Naive thymus-derived CD8-positive, alpha-beta T cell (primary cell): ENCODE results near the gene MRPL22. TPM values are rescaled to one million over a fixed set of nuclear protein-coding genes. Genes with fewer than 3 reads are reported as not detected.

ENCODE experiments used
- ATAC-seq, 2 donors: fragments of 150-1000 bp; cut with Tn5 transposase in 1 of 2; sonication (Bioruptor Pico), chemical (Tn5 transposase) in 1 of 2; 1 replicate in 1 of 2; 2 replicates in 1 of 2; pipeline ENCODE4 v1.10.0; 2021; ENCODE audit warnings: mild to moderate bottlenecking in 2 of 2, moderate library complexity in 2 of 2
- POLR2A ChIA-PET: fragments of 350-600 bp; sonication (Branson Sonifier 250); formaldehyde crosslinking; loops from one replicate; lab custom pipeline; 2021; ENCODE audit warnings: antibody characterized with exemption; lab: Charles Lee
- DNase-seq, 10 donors: peaks; one replicate each; pipeline versions ENCODE4 v3.0.0 to v3.0.0-alpha.2; 2020 to 2022
- H3K27ac Mint-ChIP-seq, 10 donors: one replicate each; pipeline ENCODE4 v1.8.0; 2020 to 2022; ENCODE audit warnings: mild to moderate bottlenecking in 10 of 10, mixed read lengths in 10 of 10, moderate library complexity in 4 of 10, inconsistent platforms in 1 of 10
- H3K27me3 Mint-ChIP-seq, 5 donors: one replicate each; pipeline ENCODE4 v1.8.0; 2021 to 2022; ENCODE audit warnings: mixed read lengths in 5 of 5
- H3K36me3 Mint-ChIP-seq, 3 donors: one replicate each; pipeline ENCODE4 v1.8.0; 2020 to 2022; ENCODE audit warnings: mixed read lengths in 3 of 3, mild to moderate bottlenecking in 2 of 3, inconsistent platforms in 1 of 3
- H3K4me1 Mint-ChIP-seq, 4 donors: one replicate each; pipeline ENCODE4 v1.8.0; 2021 to 2022; ENCODE audit warnings: mixed read lengths in 4 of 4
- H3K4me3 Mint-ChIP-seq, 10 donors: one replicate each; pipeline ENCODE4 v1.8.0; 2020 to 2022; ENCODE audit warnings: mild to moderate bottlenecking in 10 of 10, mixed read lengths in 10 of 10, moderate library complexity in 6 of 10, inconsistent platforms in 1 of 10
- H3K9me3 Mint-ChIP-seq, 9 donors: one replicate each; pipeline ENCODE4 v1.8.0; 2020 to 2022; ENCODE audit warnings: mixed read lengths in 9 of 9, mild to moderate bottlenecking in 3 of 9, inconsistent platforms in 1 of 9, moderate library complexity in 1 of 9
- polyA plus RNA-seq, 3 donors: library from polyadenylated mRNA; unstranded; fragments of 300-500 nt; fragmentation: Illumina TruSeq; gene quantifications; one replicate each; pipeline ENCODE4 v1.2.3, GENCODE V29; 2021
- total RNA-seq, 8 experiments: library from RNA in 2 of 8; stranded (reverse) in 2 of 8; gene quantifications; one replicate each; pipeline ENCODE4 v1.2.3 and lab custom pipeline; 2021 to 2026

Gene MRPL22
- total and polyA plus RNA-seq, 5 experiments from 2014 or later = 25.6 to 108 (median 71.8) TPM

DNA sequence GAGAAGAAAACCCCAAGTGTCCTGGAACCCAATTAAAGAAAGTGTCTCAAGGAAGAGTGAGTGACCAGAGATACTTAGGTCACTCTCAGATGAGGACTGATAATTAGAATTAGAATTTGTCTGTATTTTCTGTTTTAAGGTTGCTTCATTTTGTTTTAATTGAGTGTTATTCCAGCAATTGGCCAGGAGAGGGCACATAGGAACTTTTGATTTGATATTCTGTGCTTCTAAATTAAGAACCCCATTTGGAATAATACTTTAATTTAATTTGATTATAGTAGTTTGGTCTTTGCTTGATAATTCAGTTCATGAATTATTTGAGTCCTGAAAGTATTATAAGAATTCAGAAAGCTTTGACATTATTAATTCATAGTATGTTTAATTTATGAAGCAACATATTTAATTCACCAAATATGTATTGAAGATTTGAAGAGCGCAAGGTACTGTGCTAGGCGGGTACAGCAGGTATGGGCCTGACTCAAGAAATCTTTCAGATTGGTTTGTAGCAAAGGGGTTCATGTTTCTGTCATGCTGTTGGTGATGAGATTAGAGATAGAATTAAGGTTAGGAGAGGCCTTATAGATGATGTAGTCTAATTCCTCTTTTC, 4.9 kb downstream of the MRPL22 start:
- DNase-seq (peak in 3 of 10 donors; percentile 11 to 27 (median 21)), ATAC-seq (no peak)
- POLR2A ChIA-PET = no interaction called here
- Mint-ChIP-seq H3K36me3 (peaks cover 0 to 36% (median 0%) of the 10 kb centered on the region in 3 donors), H3K9me3 (no peaks in the 10 kb centered on the region), H3K4me3 (no peak overlapping the region), H3K4me1 (peaks cover 32 to 59% (median 55%) of the 10 kb centered on the region in 4 donors), H3K27ac (no peak overlapping the region), H3K27me3 (peaks cover 0 to 3% (median 0%) of the 10 kb centered on the region in 5 donors)

GRCh38 chr5:154947778-154948177, 6.9 kb downstream of the MRPL22 start:
- no peaks in the 10 kb centered on the region for H3K9me3 Mint-ChIP-seq
- POLR2A ChIA-PET = no interaction called here
- H3K4me3 Mint-ChIP-seq = no peak overlapping the region
- H3K4me1 Mint-ChIP-seq = peaks cover 24 to 47% (median 41%) of the 10 kb centered on the region in 4 donors
- H3K27me3 Mint-ChIP-seq = no peaks in the 10 kb centered on the region
- no peak for ATAC-seq
- H3K36me3 Mint-ChIP-seq = peaks cover 0 to 49% (median 2%) of the 10 kb centered on the region in 3 donors
- no peak overlapping the region for H3K27ac Mint-ChIP-seq
- no peak for DNase-seq

- Mint-ChIP-seq H3K9me3 (no peaks in the 10 kb centered on the region), H3K36me3 (peaks cover 0 to 47% (median 2%) of the 10 kb centered on the region in 3 donors), H3K27ac (no peak overlapping the region), H3K4me1 (peaks cover 22 to 42% (median 36%) of the 10 kb centered on the region in 4 donors), H3K4me3 (no peak overlapping the region), H3K27me3 (no peaks in the 10 kb centered on the region)
- DNase-seq (no peak), ATAC-seq (no peak)
- POLR2A ChIA-PET = no interaction called here
These were observed 7.4 kb downstream of the MRPL22 start for GRCh38 chr5:154948313-154948712.

- Mint-ChIP-seq H3K4me3 (no peak overlapping the region), H3K4me1 (peaks cover 24 to 42% (median 35%) of the 10 kb centered on the region in 4 donors), H3K36me3 (peaks cover 0 to 52% (median 2%) of the 10 kb centered on the region in 3 donors), H3K27me3 (no peaks in the 10 kb centered on the region), H3K27ac (peak overlapping the region in 1 of 10 donors; percentile 70), H3K9me3 (no peaks in the 10 kb centered on the region)
- ATAC-seq (no peak), DNase-seq (no peak)
- POLR2A ChIA-PET = no interaction called here
These were observed 8.9 kb downstream of the MRPL22 start for GRCh38 chr5:154949781-154950180.

GRCh38 chr5:154956712-154957111, 15.8 kb downstream of the MRPL22 start:
- H3K4me3 Mint-ChIP-seq = no peak overlapping the region
- no peaks in the 10 kb centered on the region for H3K27me3 Mint-ChIP-seq
- H3K36me3 Mint-ChIP-seq = peaks cover 0 to 71% (median 20%) of the 10 kb centered on the region in 3 donors
- H3K4me1 Mint-ChIP-seq = peaks cover 0 to 4% (median 2%) of the 10 kb centered on the region in 4 donors
- DNase-seq (no peak), ATAC-seq (no peak)
- POLR2A ChIA-PET = no interaction called here
- H3K9me3 Mint-ChIP-seq = no peaks in the 10 kb centered on the region
- H3K27ac Mint-ChIP-seq = no peak overlapping the region

DNA sequence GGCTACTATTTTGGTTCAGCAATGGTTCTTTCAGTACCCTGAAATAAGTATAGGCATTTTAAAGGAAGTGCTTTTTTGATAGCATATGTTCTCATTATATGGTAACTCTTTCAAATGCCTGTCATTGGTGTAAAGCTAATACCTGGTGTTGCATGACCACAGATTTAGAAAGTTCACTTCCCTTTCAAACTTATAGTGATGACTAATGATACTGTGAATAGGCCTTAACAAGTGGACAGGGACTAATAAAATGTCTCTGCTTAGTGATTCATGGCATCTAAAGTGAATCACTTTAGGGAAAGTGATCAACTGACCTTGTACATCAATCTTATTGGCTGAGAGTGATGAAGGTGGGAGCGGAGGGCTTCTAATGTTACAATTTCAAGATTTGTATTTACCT, 21.6 kb downstream of the MRPL22 start:
- no peaks in the 10 kb centered on the region for H3K9me3 Mint-ChIP-seq
- H3K27me3 Mint-ChIP-seq = no peaks in the 10 kb centered on the region
- ATAC-seq (no peak), DNase-seq (no peak)
- peaks cover 7 to 86% (median 25%) of the 10 kb centered on the region in 3 donors for H3K36me3 Mint-ChIP-seq
- POLR2A ChIA-PET = no interaction called here
- no peak overlapping the region for H3K4me3 Mint-ChIP-seq
- no peak overlapping the region for H3K27ac Mint-ChIP-seq
- peaks cover 2 to 12% (median 4%) of the 10 kb centered on the region in 4 donors for H3K4me1 Mint-ChIP-seq

DNA sequence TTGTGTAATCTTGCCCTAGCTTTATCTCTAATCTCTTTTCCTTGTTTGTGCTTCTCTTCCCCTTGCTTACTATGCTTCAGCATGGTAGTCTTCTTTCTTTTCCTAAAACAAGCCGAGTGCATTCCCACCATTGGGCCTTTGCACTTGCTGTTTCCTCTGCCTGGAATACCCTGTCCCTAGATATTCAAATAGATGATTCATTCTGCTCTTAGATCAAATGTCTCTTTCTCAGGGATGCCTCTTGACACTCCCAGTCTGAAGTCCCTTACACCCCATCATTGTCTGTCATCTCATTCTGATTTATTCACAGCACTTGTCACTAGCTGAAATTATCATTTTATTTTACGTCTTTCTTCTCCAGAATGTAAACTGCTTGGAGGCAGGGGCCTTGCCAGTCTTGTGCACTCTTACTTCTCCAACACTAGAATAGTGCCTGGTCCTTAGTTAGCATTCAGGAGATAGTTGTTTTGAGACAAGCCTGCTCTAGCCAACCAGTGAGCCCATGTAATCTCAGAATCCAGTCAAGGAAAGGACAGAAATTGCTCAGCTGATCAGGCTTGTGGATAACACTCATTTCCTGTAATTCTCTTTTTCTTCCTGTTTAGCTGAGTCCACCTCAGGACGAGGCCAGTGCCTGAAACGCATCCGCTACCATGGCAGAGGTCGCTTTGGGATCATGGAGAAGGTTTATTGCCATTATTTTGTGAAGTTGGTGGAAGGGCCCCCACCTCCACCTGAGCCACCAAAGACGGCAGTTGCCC, 25.4 kb downstream of the MRPL22 start:
- ATAC-seq = no peak
- Mint-ChIP-seq H3K27me3 (no peaks in the 10 kb centered on the region), H3K9me3 (no peaks in the 10 kb centered on the region), H3K36me3 (peaks cover 7 to 81% (median 22%) of the 10 kb centered on the region in 3 donors), H3K4me1 (peaks cover 2 to 12% (median 4%) of the 10 kb centered on the region in 4 donors), H3K27ac (no peak overlapping the region), H3K4me3 (no peak overlapping the region)
- POLR2A ChIA-PET = no interaction called here
- DNase-seq = no peak

- H3K27me3 Mint-ChIP-seq = no peaks in the 10 kb centered on the region
- no peak overlapping the region for H3K4me3 Mint-ChIP-seq
- ATAC-seq (no peak), DNase-seq (no peak)
- POLR2A ChIA-PET = no interaction called here
- H3K4me1 Mint-ChIP-seq = peaks cover 2 to 12% (median 4%) of the 10 kb centered on the region in 4 donors
- H3K27ac Mint-ChIP-seq = no peak overlapping the region
- H3K9me3 Mint-ChIP-seq = no peaks in the 10 kb centered on the region
- peaks cover 7 to 75% (median 22%) of the 10 kb centered on the region in 3 donors for H3K36me3 Mint-ChIP-seq
These were observed 26.0 kb downstream of the MRPL22 start for GRCh38 chr5:154966874-154967273.

DNA sequence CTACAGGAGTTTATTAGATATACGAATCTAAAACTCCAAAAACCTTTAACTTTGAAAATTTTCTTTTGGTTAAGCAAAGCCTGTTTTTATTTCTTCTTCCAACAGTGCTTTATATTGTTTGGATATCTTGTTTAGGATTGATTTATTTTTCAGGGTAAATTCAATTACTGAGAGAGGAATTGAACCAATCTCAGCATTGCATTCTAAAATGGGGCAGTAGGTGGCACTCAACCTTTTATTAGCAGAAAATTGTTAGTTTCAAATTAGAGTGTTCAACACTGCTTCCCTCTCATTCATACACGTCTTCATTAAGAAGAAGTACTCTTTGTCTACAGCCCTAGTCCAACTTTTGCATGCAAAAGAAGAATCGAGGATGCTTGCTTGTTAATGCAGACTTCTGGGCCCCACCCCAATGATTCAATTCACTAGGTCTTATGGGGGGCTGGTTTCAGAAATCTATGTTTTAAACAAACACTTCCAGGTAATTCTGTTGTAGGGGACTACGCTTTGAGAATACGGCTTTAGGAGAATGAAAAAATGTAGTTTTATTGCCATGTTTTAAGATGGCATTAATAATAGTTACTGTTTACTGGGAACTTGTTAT, 26.6 kb downstream of the MRPL22 start:
- H3K36me3 Mint-ChIP-seq = peaks cover 7 to 73% (median 22%) of the 10 kb centered on the region in 3 donors
- no peak for DNase-seq
- H3K4me1 Mint-ChIP-seq = peaks cover 2 to 12% (median 4%) of the 10 kb centered on the region in 4 donors
- no peaks in the 10 kb centered on the region for H3K9me3 Mint-ChIP-seq
- no peak for ATAC-seq
- H3K4me3 Mint-ChIP-seq = no peak overlapping the region
- H3K27ac Mint-ChIP-seq = no peak overlapping the region
- POLR2A ChIA-PET = no interaction called here
- no peaks in the 10 kb centered on the region for H3K27me3 Mint-ChIP-seq

GRCh38 chr5:154968953-154969352, 28.1 kb downstream of the MRPL22 start:
- DNase-seq = no peak
- peaks cover 6 to 61% (median 22%) of the 10 kb centered on the region in 3 donors for H3K36me3 Mint-ChIP-seq
- H3K4me1 Mint-ChIP-seq = peaks cover 0 to 8% (median under 1%) of the 10 kb centered on the region in 4 donors
- no peak overlapping the region for H3K4me3 Mint-ChIP-seq
- POLR2A ChIA-PET = no interaction called here
- H3K27ac Mint-ChIP-seq = no peak overlapping the region
- no peaks in the 10 kb centered on the region for H3K27me3 Mint-ChIP-seq
- no peak for ATAC-seq
- no peaks in the 10 kb centered on the region for H3K9me3 Mint-ChIP-seq

GRCh38 chr5:154970759-154971158, 29.9 kb downstream of the MRPL22 start:
- ATAC-seq (no peak), DNase-seq (no peak)
- Mint-ChIP-seq H3K4me1 (peaks cover 0 to 3% (median 0%) of the 10 kb centered on the region in 4 donors), H3K4me3 (no peak overlapping the region), H3K9me3 (peaks cover 0 to 1% (median 0%) of the 10 kb centered on the region in 9 donors), H3K27ac (peak overlapping the region in 1 of 10 donors; percentile 70), H3K36me3 (peaks cover 3 to 43% (median 19%) of the 10 kb centered on the region in 3 donors), H3K27me3 (no peaks in the 10 kb centered on the region)
- POLR2A ChIA-PET = no interaction called here

DNA sequence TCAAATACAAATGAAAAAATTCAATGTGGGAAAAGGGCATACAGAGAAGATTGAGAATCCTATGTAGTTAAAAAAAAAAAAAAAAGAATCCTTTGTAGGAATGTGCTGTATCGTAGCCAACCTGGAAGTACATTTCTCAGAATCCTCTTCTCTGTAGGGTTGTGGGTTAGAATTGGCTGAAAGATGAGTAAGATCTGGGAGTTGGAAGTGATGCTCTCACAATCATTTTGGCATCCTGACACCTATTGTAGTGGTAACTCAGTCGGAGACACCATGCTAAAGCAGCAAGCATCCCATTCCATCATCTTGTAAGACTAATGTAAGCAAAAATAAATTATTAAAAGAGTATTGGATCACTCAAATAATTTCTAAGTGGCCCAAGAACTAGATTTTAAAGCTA, 30.6 kb downstream of the MRPL22 start:
- ATAC-seq (no peak), DNase-seq (no peak)
- H3K4me3 Mint-ChIP-seq = no peak overlapping the region
- peaks cover 0 to 3% (median 0%) of the 10 kb centered on the region in 9 donors for H3K9me3 Mint-ChIP-seq
- H3K4me1 Mint-ChIP-seq = no peaks in the 10 kb centered on the region
- H3K27ac Mint-ChIP-seq = no peak overlapping the region
- no peaks in the 10 kb centered on the region for H3K27me3 Mint-ChIP-seq
- POLR2A ChIA-PET = no interaction called here
- peaks cover 4 to 36% (median 22%) of the 10 kb centered on the region in 3 donors for H3K36me3 Mint-ChIP-seq
